Transverse colon (tissue), 4 donors: Measurements from ENCODE around the gene PFN2.

Source experiments
- CTCF ChIP-seq, 5 experiments: fragments of 200-600 bp in 3 of 5; fragments of 450-650 bp in 2 of 5; sonication (generic) in 3 of 5; IDR thresholded peaks; 1 replicate in 2 of 5; 2 replicates in 3 of 5; pipeline ENCODE4 v1.5.1; 2016 to 2017; ENCODE audit warnings: antibody characterized with exemption in 5 of 5, inconsistent platforms in 3 of 5, mild to moderate bottlenecking in 2 of 5, moderate library complexity in 1 of 5
- EP300 ChIP-seq: sonication (generic); formaldehyde crosslinking; IDR thresholded peaks from one replicate; pipeline ENCODE4 v1.6.1; 2017; ENCODE audit warnings: antibody characterized with exemption, low read depth
- POLR2AphosphoS5 ChIP-seq, 3 donors: sonication (generic); formaldehyde crosslinking; IDR thresholded peaks; one replicate each; pipeline ENCODE4 v1.6.1; 2016; ENCODE audit warnings: antibody characterized with exemption in 3 of 3

GRCh38 chr3:150000641-150001040, 29.9 kb upstream of the PFN2 start:
- TF ChIP-seq CTCF (IDR thresholded peaks at IDR 0.05) = no peak
- no peak for TF ChIP-seq POLR2AphosphoS5 (IDR thresholded peaks at IDR 0.05)
- no peak for TF ChIP-seq EP300
